Testis (tissue), 2 donors: ENCODE data around the gene ATP5MC2.
"Not testable (repeated sequence)": the region's sequence is repeated elsewhere in the genome, so short reads cannot be mapped to it uniquely, and the experiment has no call there.

Experiments
- CTCF ChIP-seq, 3 experiments: fragments of 450-650 bp in 2 of 3; fragments of 200-600 bp in 1 of 3; sonication (generic) in 1 of 3; IDR thresholded peaks; one replicate each; pipeline ENCODE4 v1.5.1; 2016 to 2019; ENCODE audit warnings: antibody characterized with exemption in 3 of 3, mild to moderate bottlenecking in 2 of 3, moderate library complexity in 1 of 3
- POLR2A ChIP-seq: fragments of 450-650 bp; IDR thresholded peaks from one replicate; pipeline ENCODE4 v1.6.1; 2017; ENCODE audit warnings: antibody characterized with exemption, mild to moderate bottlenecking, moderate library complexity

- not testable (repeated sequence) for TF ChIP-seq POLR2A; CTCF (IDR thresholded peaks at IDR 0.05)
Measured at GRCh38 chr12:53680061-53680460, 4.2 kb upstream of the ATP5MC2 start.
